ENCODE data around the gene P2RX7. TPM values are rescaled to one million over a fixed set of nuclear protein-coding genes. Genes with fewer than 3 reads are reported as not detected.
A peak's percentile ranks its signal among the peaks of the same experiment; 100 is the strongest.

P2RX7 gene
- total and polyA plus RNA-seq, 2 experiments from 2014 or later, result 0.90 to 1.7 TPM

DNA sequence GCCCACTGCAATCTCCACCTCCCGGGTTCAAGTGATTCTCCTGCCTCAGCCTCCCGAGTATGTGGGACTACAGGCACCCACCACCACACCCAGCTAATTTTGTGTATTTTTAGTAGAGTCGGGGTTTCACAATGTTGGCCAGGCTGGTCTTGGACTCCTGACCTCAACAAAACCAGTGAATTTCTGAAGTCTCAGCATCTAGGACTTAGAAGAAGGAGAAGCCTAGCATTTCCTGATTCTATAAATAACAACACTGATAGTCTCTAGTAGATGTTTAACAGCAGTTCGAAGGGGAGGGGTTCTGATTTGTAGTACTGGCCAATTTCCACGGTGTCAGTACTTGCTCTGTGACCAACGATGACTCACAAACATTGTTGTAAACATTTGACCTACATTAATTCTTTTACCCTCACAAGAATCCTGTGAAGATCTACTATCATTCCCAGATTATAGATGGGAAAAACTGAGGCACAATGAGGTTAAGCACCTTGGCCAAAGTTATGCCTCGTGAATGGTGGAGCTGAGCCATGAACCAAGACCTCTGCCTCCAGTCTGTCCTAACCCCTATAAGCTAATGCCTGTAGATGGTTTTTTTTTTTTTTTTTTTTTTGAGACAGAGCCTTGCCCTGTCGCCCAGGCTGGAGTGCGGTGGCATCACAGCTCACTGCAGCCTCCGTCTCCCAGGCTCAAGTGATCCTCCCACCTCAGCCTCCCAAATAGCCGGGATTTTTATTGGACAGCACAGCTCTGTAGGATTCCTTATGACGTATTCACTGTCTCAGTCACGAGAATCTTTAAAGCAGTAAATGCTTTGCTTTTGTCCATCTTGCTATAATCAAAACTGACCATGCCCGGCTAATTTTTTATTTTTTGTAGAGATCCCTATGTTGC lies 82.4 kb downstream of the P2RX7 start:
- TF ChIP-seq, protein P1, sequence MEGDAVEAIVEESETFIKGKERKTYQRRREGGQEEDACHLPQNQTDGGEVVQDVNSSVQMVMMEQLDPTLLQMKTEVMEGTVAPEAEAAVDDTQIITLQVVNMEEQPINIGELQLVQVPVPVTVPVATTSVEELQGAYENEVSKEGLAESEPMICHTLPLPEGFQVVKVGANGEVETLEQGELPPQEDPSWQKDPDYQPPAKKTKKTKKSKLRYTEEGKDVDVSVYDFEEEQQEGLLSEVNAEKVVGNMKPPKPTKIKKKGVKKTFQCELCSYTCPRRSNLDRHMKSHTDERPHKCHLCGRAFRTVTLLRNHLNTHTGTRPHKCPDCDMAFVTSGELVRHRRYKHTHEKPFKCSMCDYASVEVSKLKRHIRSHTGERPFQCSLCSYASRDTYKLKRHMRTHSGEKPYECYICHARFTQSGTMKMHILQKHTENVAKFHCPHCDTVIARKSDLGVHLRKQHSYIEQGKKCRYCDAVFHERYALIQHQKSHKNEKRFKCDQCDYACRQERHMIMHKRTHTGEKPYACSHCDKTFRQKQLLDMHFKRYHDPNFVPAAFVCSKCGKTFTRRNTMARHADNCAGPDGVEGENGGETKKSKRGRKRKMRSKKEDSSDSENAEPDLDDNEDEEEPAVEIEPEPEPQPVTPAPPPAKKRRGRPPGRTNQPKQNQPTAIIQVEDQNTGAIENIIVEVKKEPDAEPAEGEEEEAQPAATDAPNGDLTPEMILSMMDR (IDR thresholded peaks at IDR 0.05; ENCODE audit: poor library complexity), result no peak
- TF ChIP-seq EZH2phosphoT487 (IDR thresholded peaks at IDR 0.05; ENCODE audit: low read depth, severe bottlenecking, unreplicated experiment) (no peak), EZH2 (IDR thresholded peaks at IDR 0.05; ENCODE audit: borderline replicate concordance) (no peak)
- Histone ChIP-seq H3K79me2 (peaks cover 37% of the 10 kb centered on the region), H4K20me1 (ENCODE audit: insufficient read depth, poor library complexity, severe bottlenecking) (no peaks in the 10 kb centered on the region), H2AFZ (no peak overlapping the region), H3K36me3 (replicated peaks; ENCODE audit: insufficient read depth, low read depth) (no peaks in the 10 kb centered on the region), H3K27me3 (no peaks in the 10 kb centered on the region), H3K4me3 (no peak overlapping the region), H3K27ac (peak overlapping the region; percentile 94), H3K9me3 (ENCODE audit: low read depth) (no peaks in the 10 kb centered on the region), H3K4me1 (ENCODE audit: insufficient read depth) (peaks cover 39% of the 10 kb centered on the region), H3K9me2 (replicated peaks; ENCODE audit: insufficient read depth) (no peaks in the 10 kb centered on the region), H3K4me2 (peak overlapping the region; percentile 47)
- DNase-seq (ENCODE audit: low spot score), result peak; percentile 89
- WGBS (ENCODE audit: low lambda C conversion rate, missing lambda C conversion rate), result 70% methylated on average over 14 of the region's 14 CpGs

GRCh38 chr12:121216102-121216501 lies 83.4 kb downstream of the P2RX7 start:
- no peak for DNase-seq (ENCODE audit: low spot score)
- 97% methylated on average over 4 of the region's 4 CpGs for WGBS (ENCODE audit: low lambda C conversion rate, missing lambda C conversion rate)
- Histone ChIP-seq H3K9me3 (ENCODE audit: low read depth) (no peaks in the 10 kb centered on the region), H3K79me2 (peaks cover 32% of the 10 kb centered on the region), H4K20me1 (ENCODE audit: insufficient read depth, poor library complexity, severe bottlenecking) (no peaks in the 10 kb centered on the region), H3K9me2 (replicated peaks; ENCODE audit: insufficient read depth) (no peaks in the 10 kb centered on the region), H2AFZ (no peak overlapping the region), H3K27me3 (no peaks in the 10 kb centered on the region), H3K36me3 (replicated peaks; ENCODE audit: insufficient read depth, low read depth) (no peaks in the 10 kb centered on the region), H3K4me3 (no peak overlapping the region), H3K4me2 (no peak overlapping the region), H3K4me1 (ENCODE audit: insufficient read depth) (peaks cover 34% of the 10 kb centered on the region), H3K27ac (peak overlapping the region; percentile 90)
- no peak for TF ChIP-seq EZH2phosphoT487 (IDR thresholded peaks at IDR 0.05; ENCODE audit: low read depth, severe bottlenecking, unreplicated experiment)
- TF ChIP-seq, protein P1 (IDR thresholded peaks at IDR 0.05; ENCODE audit: poor library complexity), result no peak
- TF ChIP-seq EZH2 (IDR thresholded peaks at IDR 0.05; ENCODE audit: borderline replicate concordance), result no peak

DNA sequence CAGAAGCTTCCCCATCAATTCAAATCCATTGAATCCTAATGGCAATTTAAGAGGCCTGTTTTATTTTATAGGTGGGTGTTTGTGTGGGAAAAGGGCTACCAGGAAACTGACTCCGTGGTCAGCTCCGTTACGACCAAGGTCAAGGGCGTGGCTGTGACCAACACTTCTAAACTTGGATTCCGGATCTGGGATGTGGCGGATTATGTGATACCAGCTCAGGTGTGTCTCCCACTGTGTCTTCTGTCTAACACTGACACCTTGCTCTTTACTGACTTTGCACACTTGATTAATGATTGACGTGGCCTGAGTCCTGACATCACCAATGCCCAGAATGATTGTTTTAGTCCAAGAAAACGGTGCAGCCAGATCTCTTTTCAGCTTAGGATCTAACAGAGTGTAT lies 84.4 kb downstream of the P2RX7 start:
- Histone ChIP-seq H3K79me2 (peaks cover 22% of the 10 kb centered on the region), H3K36me3 (replicated peaks; ENCODE audit: insufficient read depth, low read depth) (no peaks in the 10 kb centered on the region), H3K27ac (peak overlapping the region; percentile 90), H3K4me2 (peak overlapping the region; percentile 65), H3K9me3 (ENCODE audit: low read depth) (no peaks in the 10 kb centered on the region), H3K4me3 (no peak overlapping the region), H2AFZ (no peak overlapping the region), H3K4me1 (ENCODE audit: insufficient read depth) (peaks cover 33% of the 10 kb centered on the region), H3K9me2 (replicated peaks; ENCODE audit: insufficient read depth) (no peaks in the 10 kb centered on the region), H4K20me1 (ENCODE audit: insufficient read depth, poor library complexity, severe bottlenecking) (no peaks in the 10 kb centered on the region), H3K27me3 (no peaks in the 10 kb centered on the region)
- TF ChIP-seq, protein P1 (IDR thresholded peaks at IDR 0.05; ENCODE audit: poor library complexity), result no peak
- no peak for TF ChIP-seq EZH2phosphoT487 (IDR thresholded peaks at IDR 0.05; ENCODE audit: low read depth, severe bottlenecking, unreplicated experiment)
- TF ChIP-seq EZH2 (IDR thresholded peaks at IDR 0.05; ENCODE audit: borderline replicate concordance), result no peak
- WGBS (ENCODE audit: low lambda C conversion rate, missing lambda C conversion rate), result 66% methylated on average over 8 of the region's 8 CpGs
- DNase-seq (ENCODE audit: low spot score), result peak; percentile 58
